Fibroblast of lung (primary cell): ENCODE measurements around the gene XPO5. TPM values are rescaled to one million over a fixed set of nuclear protein-coding genes. Genes with fewer than 3 reads are reported as not detected.

ENCODE experiments used
- DNase-seq, 2 donors: peaks; one replicate each; pipeline versions ENCODE4 v3.0.0 to v3.0.0-alpha.2; 2010; ENCODE audit warnings: low read depth in 2 of 2
- H2AFZ ChIP-seq: 2 replicates; pipeline ENCODE4 v1.5.1; 2012; ENCODE audit warnings: low read length, control low read depth, inconsistent platforms
- H3K27ac ChIP-seq: 2 replicates; pipeline ENCODE4 v1.5.1; 2011; ENCODE audit warnings: low read length, control low read depth; ENCODE audit not compliant: insufficient read depth
- H3K27me3 ChIP-seq: 2 replicates; pipeline ENCODE4 v1.5.1; 2011; ENCODE audit warnings: mild to moderate bottlenecking, low read length; ENCODE audit not compliant: control insufficient read depth, insufficient read depth
- H3K36me3 ChIP-seq: 2 replicates; pipeline ENCODE4 v1.5.1; 2011; ENCODE audit warnings: low read length; ENCODE audit not compliant: control insufficient read depth, insufficient read depth
- H3K4me1 ChIP-seq: 2 replicates; pipeline ENCODE4 v1.5.1; 2011; ENCODE audit warnings: low read length; ENCODE audit not compliant: control insufficient read depth, insufficient read depth; ENCODE audit errors: extremely low read depth
- H3K4me2 ChIP-seq: 2 replicates; pipeline ENCODE4 v1.5.1; 2011; ENCODE audit warnings: low read length, control low read depth; ENCODE audit not compliant: insufficient read depth; ENCODE audit errors: extremely low read depth
- H3K4me3 ChIP-seq, 4 experiments: fragments of 200-600 bp in 1 of 4; sonication (generic) in 1 of 4; replicated peaks in 1 of 4; 2 replicates each; pipeline ENCODE4 v1.5.1; 2011 to 2016; ENCODE audit warnings: low read length in 4 of 4, low read depth in 3 of 4, mild to moderate bottlenecking in 3 of 4, control low read depth in 2 of 4, inconsistent platforms in 1 of 4, mixed read lengths in 1 of 4; ENCODE audit not compliant: insufficient read depth in 1 of 4; ENCODE audit errors: control extremely low read depth in 1 of 4
- H3K79me2 ChIP-seq: 2 replicates; pipeline ENCODE4 v1.5.1; 2012; ENCODE audit warnings: mild to moderate bottlenecking, low read length, inconsistent platforms; ENCODE audit not compliant: control insufficient read depth, insufficient read depth
- H3K9ac ChIP-seq: 2 replicates; pipeline ENCODE4 v1.5.1; 2011; ENCODE audit warnings: mild to moderate bottlenecking, low read length, control low read depth; ENCODE audit not compliant: insufficient read depth
- H3K9me3 ChIP-seq: 2 replicates; pipeline ENCODE4 v1.5.1; 2012; ENCODE audit warnings: low read depth, low read length; ENCODE audit not compliant: control insufficient read depth, insufficient read depth
- H4K20me1 ChIP-seq: 2 replicates; pipeline ENCODE4 v1.5.1; 2011; ENCODE audit warnings: low read length; ENCODE audit not compliant: control insufficient read depth, insufficient read depth; ENCODE audit errors: extremely low read depth
- CTCF ChIP-seq, 2 donors: IDR thresholded peaks in 1 of 2; conservative IDR thresholded peaks in 1 of 2; 1 replicate in 1 of 2; 2 replicates in 1 of 2; pipeline ENCODE4 v1.5.1; 2011 to 2012; ENCODE audit warnings: low read length in 2 of 2, control low read depth in 1 of 2, inconsistent platforms in 1 of 2, low read depth in 1 of 2, mild to moderate bottlenecking in 1 of 2
- EZH2 ChIP-seq: IDR thresholded peaks from 2 replicates; pipeline ENCODE4 v1.5.1; 2012; ENCODE audit warnings: low read length, control low read depth, mild to moderate bottlenecking; ENCODE audit errors: missing control alignments
- polyA plus RNA-seq, 2 donors: library from polyadenylated mRNA; depleted of rRNA in 1 of 2; stranded (reverse) in 1 of 2; unstranded in 1 of 2; fragments of >200 nt; gene quantifications; 2 replicates each; pipeline ENCODE4 v1.2.1, GENCODE V29; 2011 to 2012; ENCODE audit warnings: missing spikeins in 1 of 2
- total RNA-seq: library from RNA; depleted of rRNA; stranded (reverse); fragments of >200 nt; gene quantifications from 2 replicates; pipeline ENCODE4 v1.2.1, GENCODE V29; 2014

The XPO5 gene
- total and polyA plus RNA-seq, 2 donors (not counting 1 experiment from before 2014, with no cell fraction given): 20.5 to 21.7 TPM

GRCh38 chr6:43497129-43497396 lies 78.8 kb downstream of the XPO5 start:
- Histone ChIP-seq H3K36me3 (peaks cover 10% of the 10 kb centered on the region), H4K20me1 (no peaks in the 10 kb centered on the region), H3K9ac (no peak overlapping the region), H3K4me1 (peaks cover 21% of the 10 kb centered on the region), H3K9me3 (no peaks in the 10 kb centered on the region), H3K79me2 (peaks cover 4% of the 10 kb centered on the region), H3K27ac (no peak overlapping the region), H3K4me2 (no peak overlapping the region), H3K4me3 (no peak overlapping the region), H2AFZ (no peak overlapping the region), H3K27me3 (no peaks in the 10 kb centered on the region)
- TF ChIP-seq EZH2: no peak
- TF ChIP-seq CTCF (conservative IDR thresholded peaks at IDR 0.05 in 1 of 2, IDR thresholded peaks at IDR 0.05 in 1 of 2; ENCODE audit: low read depth in 1 of 2, low read length in 2 of 2): no peak
- DNase-seq: no peak

- DNase-seq: peak; percentile 47 to 68
- no peak for TF ChIP-seq EZH2
- TF ChIP-seq CTCF (conservative IDR thresholded peaks at IDR 0.05 in 1 of 2, IDR thresholded peaks at IDR 0.05 in 1 of 2; ENCODE audit: low read depth in 1 of 2, low read length in 2 of 2): peak; percentile 40 to 59
- Histone ChIP-seq H4K20me1 (no peaks in the 10 kb centered on the region), H3K79me2 (peaks cover 4% of the 10 kb centered on the region), H2AFZ (no peak overlapping the region), H3K4me1 (peaks cover 24% of the 10 kb centered on the region), H3K4me2 (no peak overlapping the region), H3K36me3 (peaks cover 10% of the 10 kb centered on the region), H3K9me3 (no peaks in the 10 kb centered on the region), H3K9ac (no peak overlapping the region), H3K27ac (peak overlapping the region; percentile 26), H3K4me3 (no peak overlapping the region), H3K27me3 (no peaks in the 10 kb centered on the region)
Observed at GRCh38 chr6:43496370-43497128, 79.3 kb downstream of the XPO5 start.

- no peak overlapping the region for H3K27ac ChIP-seq
- no peak for DNase-seq
- H3K9ac ChIP-seq: no peak overlapping the region
- no peak overlapping the region for H2AFZ ChIP-seq
- no peaks in the 10 kb centered on the region for H3K27me3 ChIP-seq
- TF ChIP-seq EZH2 (no peak), CTCF (conservative IDR thresholded peaks at IDR 0.05 in 1 of 2, IDR thresholded peaks at IDR 0.05 in 1 of 2; ENCODE audit: low read depth in 1 of 2, low read length in 2 of 2) (peak in 1 of 2 donors; percentile 28)
- peaks cover 10% of the 10 kb centered on the region for H3K36me3 ChIP-seq
- H4K20me1 ChIP-seq: no peaks in the 10 kb centered on the region
- no peak overlapping the region for H3K4me2 ChIP-seq
- H3K9me3 ChIP-seq: no peaks in the 10 kb centered on the region
- H3K4me3 ChIP-seq: no peak overlapping the region
- peaks cover 4% of the 10 kb centered on the region for H3K79me2 ChIP-seq
- peaks cover 24% of the 10 kb centered on the region for H3K4me1 ChIP-seq
Observed at GRCh38 chr6:43495409-43495941, 80.4 kb downstream of the XPO5 start.
